Forelimb muscle (tissue), 1 donor: ENCODE results near the gene EFCAB6. TPM values are rescaled to one million over a fixed set of nuclear protein-coding genes. Genes with fewer than 3 reads are reported as not detected.

Experiments used
- DNase-seq: peaks from one replicate; pipeline ENCODE4 v3.0.0-alpha.2; 2013; ENCODE audit warnings: low read depth
- polyA plus RNA-seq: library from polyadenylated mRNA; unstranded; fragments of 120-200 nt; gene quantifications from one replicate; pipeline ENCODE4 v1.2.1, GENCODE V29; 2013; ENCODE audit not compliant: insufficient read length

Gene EFCAB6
- 0.76 TPM for polyA plus RNA-seq

- peak; percentile 88 for DNase-seq
Observed at GRCh38 chr22:43812149-43812842, at the start of gene EFCAB6. Gene EFCAB6, minus strand, starts transcription at chr22:43812305. Its CDS starts 29,987 bp downstream, at chr22:43782318.

- DNase-seq = no peak
Observed at GRCh38 chr22:43861529-43861928, 49.4 kb upstream of the EFCAB6 start.

DNA sequence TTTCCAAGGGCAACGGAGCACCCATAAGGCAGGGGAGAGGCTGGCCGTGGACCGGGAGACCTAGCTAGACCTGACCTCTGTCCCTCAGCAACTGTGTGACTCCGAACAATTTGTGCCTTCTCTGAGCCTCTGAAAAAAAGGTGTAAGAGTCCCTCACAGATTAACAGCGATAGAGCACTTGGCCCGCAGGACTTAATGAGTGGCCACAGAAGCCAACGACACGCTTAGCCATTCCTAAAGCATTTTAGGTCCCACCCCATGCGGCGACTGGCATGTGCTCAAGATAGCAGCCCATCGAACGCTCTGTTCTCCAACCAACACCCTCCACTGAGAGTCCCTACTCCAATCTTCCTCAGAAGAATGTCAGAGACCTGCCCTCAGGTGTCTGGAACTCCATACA is 48.7 kb upstream of the EFCAB6 start:
- DNase-seq = no peak

DNA sequence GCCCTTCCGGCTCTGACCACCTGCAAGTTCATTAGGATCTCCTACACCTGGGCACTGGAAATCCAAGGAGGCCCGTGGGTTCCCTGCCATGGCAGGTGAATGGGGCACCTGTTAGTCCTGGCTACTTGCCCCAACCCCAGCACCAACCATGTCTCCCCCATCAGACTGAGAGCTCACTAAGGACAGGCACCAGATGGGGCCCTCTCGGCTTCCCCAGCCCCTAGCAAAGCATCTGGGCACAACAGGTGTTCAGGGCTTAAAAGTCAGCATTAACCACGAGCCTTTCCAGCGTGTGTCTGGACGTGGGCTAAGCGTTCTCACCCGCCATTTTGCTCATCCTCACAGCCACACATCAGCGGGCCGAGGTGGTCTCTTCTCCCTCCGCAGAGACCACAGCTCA is 48.0 kb upstream of the EFCAB6 start:
- no peak for DNase-seq

- DNase-seq = no peak
Observed at GRCh38 chr22:43859621-43860020, 47.5 kb upstream of the EFCAB6 start.

- DNase-seq = no peak
Observed at GRCh38 chr22:43859176-43859575, 47.1 kb upstream of the EFCAB6 start.

DNA sequence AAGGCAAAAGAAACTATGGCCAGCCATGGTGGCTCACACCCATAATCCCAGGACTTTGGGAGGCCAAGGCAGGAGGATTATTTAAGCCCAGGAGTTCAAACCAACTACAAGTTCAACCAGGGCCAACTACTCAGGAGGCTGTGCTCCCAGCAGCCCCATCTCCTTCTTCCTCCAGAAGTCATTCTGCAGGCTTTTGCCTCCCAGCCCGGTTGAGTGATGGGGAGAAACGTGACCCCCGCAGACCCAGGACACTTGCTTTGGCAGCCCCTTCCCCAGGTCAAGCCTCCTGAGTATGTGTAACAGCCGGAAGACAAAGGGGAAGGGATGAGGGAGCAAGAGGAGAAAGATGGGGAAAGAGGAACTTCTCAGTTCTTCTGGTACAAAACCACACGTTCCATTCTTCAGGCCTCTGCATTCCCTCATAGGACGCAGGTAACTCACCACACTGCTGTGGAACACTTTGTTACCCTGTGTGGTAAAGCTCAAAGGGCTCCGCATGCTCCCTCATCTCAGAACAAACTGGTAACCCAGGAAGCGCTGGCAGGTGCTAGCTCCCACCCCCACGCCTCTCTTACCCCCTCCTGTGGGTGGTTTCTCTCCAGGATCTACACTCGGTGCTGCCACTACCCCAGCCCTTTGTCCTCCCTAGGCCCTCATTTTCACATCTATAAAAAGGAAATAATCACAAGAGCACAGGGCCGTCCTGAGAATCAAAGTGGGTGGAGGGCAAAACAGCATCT is 46.2 kb upstream of the EFCAB6 start:
- no peak for DNase-seq

DNA sequence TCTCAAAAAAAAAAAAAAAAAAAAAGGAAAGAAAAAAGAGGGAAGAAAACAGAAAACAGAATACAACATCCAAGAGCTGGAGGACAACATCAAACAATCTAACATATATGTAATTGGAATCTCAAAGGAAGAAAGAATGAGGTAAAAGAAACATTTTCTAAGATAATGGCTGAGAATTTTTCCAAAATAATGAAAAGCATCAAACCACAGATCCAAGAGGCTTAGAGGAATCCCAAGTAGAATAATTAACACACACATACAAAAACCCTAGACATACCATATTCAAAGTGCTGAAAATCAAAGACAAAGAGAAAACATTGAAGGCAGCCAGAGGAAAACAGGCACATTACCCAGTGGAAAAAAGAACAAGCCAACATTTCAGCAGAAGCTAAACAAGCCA is 45.3 kb upstream of the EFCAB6 start:
- no peak for DNase-seq

- DNase-seq = no peak
Observed at GRCh38 chr22:43855431-43855830, 43.3 kb upstream of the EFCAB6 start.

DNA sequence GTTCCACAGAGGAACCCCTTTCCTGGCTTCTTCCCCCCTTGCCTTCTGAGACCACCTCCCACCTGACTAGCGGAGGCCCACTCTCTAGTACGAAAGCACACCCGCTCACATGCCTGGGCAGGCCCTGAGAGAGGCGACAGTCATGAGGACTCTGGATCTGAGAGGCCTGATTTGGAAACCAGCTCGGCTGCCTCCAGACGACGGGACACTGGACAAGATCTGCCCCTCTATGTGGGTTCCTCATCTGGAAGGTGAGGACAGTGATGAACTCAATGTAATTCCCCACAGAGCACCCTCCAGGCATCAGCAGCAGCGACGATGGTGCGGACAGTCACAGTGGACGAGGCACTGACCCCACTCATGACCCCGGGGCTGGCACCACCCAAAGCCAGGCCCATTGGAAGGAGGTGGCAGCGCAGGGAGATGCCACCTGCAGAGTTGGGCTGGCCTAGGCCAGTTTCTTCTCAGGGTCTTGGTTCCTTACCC is 42.7 kb upstream of the EFCAB6 start:
- DNase-seq = no peak

- DNase-seq = no peak
Observed at GRCh38 chr22:43854121-43854785, 42.1 kb upstream of the EFCAB6 start.

- no peak for DNase-seq
Observed at GRCh38 chr22:43853328-43853931, 41.3 kb upstream of the EFCAB6 start.

- DNase-seq = no peak
Observed at GRCh38 chr22:43852573-43853327, 40.6 kb upstream of the EFCAB6 start.

- no peak for DNase-seq
Observed at GRCh38 chr22:43851979-43852307, 39.8 kb upstream of the EFCAB6 start.

DNA sequence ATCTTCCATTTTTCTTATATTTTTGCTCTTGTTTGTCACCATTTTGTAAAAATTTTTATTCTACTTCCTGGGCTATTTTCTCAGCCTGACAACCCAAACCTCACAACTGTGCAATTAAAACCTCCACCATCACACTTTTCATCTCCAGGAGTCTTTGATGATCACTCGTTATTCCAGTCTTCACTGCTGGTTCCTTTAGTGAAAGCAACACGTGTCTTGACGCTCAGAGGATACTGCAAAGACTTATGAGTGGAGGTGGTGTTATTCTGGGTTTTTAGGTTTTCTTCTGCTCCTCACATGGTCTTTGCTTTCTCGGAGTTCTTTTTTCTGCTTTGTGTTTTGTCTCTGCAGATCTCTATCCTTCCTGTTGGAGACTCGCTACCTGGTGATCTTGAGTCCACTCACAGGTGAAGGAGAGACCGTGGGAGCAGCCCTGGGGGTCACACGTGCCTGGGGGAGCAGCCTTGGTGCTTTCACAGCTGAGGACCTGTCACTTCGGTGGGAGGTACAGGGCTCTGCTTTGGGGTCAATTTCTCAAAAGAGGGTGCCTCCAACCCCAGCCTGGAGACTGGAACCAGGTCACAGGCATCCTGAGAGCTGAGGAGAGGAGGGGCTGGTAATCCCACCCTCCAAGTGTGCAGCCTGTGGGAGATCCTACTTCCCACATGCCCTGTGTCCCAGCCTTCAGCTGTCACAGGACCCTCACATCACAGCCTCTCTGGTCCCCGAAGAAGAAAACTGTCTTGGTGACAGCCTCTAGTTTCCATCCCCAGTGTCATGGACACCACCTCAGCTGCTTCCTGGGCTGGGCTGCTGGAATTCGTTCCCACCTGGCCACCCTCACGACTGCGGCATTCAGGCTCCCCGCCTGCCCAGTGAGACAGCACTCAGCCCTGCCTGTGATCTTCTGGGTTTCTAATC is 39.2 kb upstream of the EFCAB6 start:
- no peak for DNase-seq

- DNase-seq = no peak
Observed at GRCh38 chr22:43850529-43850928, 38.4 kb upstream of the EFCAB6 start.

GRCh38 chr22:43849731-43850130 is 37.6 kb upstream of the EFCAB6 start:
- no peak for DNase-seq

DNA sequence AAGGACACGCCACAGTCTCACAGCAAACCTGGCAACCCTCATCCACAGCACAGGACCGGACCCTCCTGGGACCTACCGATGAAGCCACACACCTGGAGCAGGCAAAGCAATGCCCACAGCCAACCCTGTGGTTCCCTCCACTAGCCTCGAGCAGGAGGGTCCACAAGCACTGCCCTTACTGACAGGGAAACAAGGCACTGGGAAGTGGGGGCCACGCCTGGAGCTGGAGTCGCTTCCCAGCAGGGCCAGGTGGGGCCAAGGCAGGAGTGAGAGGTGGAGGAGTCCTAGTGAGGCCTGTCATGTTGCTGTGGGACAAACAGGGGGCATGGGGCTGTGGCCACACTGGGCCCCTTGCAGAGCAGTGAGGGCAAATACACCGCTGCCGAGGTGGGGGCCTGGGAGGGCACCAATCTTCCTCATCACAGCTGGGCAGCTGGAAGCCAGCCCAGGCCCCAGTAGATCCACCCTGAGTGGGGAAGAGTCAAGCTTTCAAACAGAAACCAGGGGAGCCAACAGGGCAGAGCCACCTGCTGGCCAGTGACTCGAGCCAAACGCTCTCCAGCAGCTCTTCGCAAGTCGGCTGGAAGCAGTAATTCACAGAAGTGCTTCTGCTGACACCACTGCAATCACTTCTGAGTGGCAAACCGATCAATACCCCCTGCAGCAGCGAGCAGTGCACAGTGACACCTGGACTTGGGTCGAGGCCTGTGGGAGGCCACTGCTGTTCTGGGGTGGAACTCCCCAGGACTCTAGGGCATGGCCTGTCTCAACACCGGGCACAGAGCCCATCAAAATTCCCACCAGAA is 36.5 kb upstream of the EFCAB6 start:
- DNase-seq = no peak
